ENCODE data around the gene RELT.

Gene RELT

DNA sequence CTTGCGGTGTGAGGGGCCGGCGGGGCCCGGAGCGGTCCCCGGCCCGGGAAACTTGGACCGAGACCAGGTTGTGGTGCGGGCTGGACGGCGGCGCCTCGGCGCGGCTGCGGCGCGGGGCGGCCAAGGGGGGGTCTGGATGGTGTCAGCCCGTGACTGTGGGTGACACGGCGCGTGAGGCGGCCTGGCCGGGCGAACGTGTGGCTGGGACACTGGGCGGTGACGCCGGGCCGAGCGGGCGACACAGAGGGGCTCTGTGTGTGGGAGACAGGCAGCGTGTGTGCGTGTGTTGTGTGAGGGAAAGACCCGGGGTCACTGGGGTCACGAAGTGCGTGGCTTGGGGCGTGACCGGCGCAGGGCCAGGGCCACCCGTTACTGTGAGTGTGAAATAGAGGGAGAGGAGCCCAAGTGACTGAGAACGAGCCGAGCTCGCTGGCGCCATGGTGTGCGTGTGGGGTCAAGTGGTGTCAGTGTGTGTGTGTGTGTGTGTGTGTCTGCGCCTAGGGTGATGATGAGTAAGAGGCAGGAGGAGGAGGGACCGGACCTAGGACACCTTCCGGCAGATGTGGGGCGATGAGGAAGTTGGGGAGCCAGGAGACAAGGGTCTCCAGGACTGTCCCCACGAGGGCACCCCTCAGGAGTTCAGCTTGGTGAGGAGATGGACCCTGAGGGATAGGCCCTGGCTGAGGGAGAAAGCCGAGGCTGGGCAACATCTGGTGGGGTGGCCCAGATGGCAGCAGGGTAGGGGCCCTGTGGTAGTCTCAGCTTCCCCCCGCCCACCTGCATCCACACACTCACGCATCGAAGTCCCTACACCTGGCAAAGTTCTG lies 817 bp downstream of the RELT start:
- DNase-seq (ENCODE audit: low read depth) = peak; percentile 24

DNA sequence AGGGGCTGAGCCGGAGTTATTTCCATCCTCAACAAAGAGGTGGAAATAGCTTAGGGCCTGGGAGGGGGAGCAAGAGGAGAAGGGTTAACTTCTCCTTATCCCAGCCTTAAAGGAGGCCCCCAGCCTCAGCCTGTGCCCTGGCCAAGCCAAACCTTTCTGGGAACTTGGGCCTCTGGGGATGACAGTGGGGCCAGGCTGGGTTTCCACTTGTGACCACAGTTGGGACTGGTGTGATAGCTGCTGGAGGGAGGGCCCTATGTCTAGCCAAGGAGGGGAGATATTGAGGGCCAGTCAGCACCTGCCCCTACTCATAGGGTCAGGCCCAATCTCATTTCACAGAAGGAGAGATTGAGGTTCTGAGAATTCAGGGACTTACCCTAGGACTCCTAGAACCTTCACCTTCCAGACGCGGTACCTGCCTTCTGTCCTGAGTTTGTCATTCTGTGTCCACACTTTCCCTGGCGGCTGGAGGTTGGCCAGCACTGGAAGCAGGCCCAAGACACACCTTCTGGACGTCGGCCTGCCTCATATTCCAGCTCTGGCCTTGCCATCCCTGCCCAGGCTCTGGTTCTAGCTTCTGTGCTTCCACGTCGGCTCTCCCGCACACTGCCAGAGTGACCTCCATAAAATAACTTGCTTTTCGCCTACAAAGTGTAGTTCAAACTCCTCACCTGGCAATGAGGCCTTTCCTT lies 3.1 kb downstream of the RELT start:
- DNase-seq (ENCODE audit: low read depth) = no peak

DNA sequence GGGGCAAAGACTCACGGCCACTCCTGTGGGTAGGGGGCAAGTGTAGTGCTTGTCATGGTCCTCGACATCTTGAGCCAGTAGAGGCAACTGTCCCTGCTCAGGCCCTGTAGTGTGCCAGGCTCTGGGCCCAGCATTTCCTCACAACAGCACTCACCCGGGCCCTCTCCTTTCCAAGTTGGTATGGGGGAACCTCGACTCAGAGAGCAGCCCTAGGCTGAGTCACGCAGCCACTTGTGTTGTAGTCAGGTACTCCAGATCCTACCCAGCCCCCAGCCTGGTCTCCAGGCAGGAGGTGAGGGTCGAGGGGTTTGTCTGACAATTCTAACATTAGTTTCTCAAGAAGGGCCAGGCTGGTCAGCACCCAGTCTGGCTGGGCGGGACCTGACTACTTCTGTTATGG lies 4.1 kb downstream of the RELT start:
- DNase-seq (ENCODE audit: low read depth) = no peak

DNA sequence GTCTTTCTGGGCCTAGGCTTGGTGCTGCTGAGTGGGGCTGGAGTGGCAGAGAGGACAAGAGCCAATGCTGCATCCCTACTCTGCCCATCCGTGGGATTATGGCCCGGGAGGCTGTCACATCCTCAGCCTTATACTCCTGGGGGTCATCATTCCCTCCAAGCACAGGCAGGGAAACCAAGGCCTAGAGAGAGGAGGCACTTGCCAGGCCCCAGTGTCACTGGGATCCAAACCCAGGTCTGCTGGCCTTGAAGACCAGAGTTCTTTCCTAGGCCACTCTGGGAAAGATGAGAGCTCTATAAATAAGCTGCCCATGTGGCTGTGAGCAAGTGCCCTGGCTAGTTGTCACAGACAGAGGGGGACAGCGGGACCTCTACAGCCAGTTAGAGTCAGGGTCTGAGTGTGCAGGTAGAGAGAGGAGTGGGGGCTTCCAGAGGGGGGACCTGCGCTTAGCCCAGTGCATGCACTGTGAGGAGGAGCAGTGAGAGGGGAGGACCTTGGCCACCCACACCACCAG lies 4.8 kb downstream of the RELT start:
- no peak for DNase-seq (ENCODE audit: low read depth)

DNA sequence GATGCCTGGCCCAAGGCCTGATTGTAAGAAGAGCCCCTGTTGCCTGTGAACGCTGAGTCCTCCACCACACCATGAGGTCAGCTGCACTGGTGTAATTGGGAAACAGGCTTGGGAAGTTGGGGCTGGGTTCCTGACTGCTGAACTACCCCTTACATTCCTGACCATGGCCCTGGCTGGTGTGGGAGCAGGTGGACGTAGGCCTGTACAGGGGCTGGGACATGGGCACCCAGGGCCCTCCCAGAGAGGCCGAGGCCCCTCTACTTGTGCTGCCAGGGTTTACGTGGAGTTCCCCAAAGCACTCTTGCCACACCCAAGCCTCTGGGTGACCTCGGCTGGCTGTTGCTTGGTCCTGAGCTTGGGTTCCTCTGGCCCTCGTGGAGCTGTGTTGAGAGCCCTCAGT lies 5.4 kb downstream of the RELT start:
- DNase-seq (ENCODE audit: low read depth) = no peak

DNA sequence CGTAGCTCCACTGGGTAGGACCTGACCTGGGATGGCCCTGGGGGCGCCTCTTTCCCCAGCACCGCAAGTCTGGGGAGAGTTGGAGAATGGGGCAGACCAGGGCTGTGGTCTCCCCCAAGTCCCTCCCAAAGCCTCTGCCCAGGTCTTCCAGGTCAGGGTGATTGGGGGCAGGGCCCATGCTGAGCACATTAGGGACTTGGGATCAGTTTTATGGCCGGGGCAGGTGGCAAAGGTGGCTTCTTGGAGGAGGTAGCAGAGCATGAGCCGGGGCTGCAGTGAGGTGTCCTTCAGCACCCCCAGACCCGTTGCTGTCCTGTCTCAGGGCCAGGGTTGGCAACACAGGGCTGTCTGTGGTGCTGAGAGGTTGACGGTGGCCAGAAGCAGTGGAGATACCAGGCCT lies 6.0 kb downstream of the RELT start:
- DNase-seq (ENCODE audit: low read depth) = no peak

DNA sequence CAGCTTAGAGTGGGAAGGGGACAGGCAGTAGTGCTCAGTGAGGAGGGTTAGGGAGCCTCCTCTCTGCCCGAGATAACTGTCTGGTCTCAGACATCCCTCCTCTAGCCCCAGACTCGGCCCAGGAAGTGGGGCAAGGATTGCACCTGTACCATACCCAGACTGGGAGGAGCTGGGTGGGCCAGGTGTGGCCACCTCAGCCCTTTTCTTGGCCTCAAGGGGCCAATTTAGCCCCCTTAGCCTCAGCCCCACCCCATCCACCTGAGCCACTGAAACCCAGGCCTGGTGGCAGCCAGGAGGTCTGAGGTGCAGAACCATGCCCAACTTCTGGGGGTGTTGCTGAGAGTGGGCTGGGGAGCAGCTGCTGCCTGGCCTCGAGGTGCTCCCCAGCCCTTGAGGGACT lies 6.5 kb downstream of the RELT start:
- DNase-seq (ENCODE audit: low read depth) = no peak

DNA sequence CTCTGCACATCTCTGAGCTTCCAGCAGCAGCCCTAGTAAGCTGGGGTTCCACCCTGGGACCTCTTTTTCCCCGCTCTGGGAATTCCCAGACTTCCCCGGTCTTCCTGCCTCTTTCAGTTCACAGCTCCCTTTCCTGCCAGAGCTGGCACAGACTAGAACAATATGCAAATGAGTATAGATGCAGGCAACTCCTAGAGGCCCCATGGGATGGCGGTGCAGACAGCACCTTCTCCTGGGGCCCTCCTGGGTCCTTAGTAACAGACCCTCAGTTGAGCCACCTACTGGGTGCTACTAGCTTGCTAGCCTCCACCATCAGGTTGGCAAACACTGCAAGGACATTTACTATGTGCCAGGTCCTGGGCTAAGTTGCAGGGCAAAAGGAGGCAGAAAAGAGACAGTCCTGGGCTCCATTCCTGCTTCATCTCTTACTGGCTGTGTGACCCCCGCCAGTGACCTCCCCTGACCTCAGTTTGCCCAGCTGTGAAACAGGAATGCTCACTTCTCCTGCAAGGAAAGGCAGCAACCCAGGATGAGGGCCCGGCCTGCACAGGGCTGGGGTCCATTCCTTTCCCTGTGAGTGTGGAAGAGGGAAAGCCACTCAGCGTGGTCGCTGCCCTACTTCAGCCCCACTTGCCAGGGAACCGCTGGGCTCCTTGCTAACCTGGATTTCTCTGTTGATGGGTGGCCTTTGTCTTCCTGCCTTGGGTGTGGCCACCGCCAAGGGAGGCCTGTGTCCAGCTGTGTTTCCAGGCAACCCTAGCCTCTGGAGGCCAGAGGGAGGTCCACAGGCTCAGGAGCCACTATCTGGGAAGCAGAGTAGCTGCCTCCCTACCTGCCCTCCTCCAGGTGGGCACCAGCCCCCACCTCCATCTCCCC lies 7.3 kb downstream of the RELT start:
- DNase-seq (ENCODE audit: low read depth) = no peak

DNA sequence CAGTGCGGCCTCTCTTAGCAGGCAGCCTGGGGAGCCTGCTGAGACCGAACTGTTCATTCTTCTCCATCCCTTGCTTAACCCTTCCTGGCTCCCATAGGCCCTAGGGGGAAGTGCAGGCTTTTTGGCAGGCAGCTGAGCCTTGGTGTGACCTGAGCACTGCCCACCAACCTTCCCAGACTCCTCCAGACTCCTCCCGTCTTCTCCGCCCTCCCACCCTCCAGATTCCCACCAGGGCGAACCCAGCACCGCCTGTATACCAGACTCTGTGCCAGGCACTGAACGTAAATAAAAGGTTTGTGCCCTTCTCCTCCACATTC lies 7.9 kb downstream of the RELT start:
- DNase-seq (ENCODE audit: low read depth) = no peak

DNA sequence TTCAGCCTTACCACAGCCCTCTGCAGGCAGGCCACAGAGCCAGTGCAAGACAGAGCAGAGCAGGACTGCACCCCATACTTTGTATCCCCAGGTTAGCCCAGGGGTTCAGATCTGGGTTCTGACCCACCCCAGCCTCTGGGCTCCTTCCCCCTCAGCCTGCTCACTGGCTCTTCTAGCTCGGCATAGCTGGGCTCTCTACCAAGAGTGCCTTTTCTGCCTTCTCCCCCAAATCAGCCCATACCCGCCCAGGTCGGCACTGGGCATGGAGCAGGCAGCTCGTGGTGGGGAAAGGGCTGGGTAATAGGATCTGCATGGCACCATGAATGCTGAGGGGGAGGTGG lies 8.3 kb downstream of the RELT start:
- DNase-seq (ENCODE audit: low read depth) = no peak

DNA sequence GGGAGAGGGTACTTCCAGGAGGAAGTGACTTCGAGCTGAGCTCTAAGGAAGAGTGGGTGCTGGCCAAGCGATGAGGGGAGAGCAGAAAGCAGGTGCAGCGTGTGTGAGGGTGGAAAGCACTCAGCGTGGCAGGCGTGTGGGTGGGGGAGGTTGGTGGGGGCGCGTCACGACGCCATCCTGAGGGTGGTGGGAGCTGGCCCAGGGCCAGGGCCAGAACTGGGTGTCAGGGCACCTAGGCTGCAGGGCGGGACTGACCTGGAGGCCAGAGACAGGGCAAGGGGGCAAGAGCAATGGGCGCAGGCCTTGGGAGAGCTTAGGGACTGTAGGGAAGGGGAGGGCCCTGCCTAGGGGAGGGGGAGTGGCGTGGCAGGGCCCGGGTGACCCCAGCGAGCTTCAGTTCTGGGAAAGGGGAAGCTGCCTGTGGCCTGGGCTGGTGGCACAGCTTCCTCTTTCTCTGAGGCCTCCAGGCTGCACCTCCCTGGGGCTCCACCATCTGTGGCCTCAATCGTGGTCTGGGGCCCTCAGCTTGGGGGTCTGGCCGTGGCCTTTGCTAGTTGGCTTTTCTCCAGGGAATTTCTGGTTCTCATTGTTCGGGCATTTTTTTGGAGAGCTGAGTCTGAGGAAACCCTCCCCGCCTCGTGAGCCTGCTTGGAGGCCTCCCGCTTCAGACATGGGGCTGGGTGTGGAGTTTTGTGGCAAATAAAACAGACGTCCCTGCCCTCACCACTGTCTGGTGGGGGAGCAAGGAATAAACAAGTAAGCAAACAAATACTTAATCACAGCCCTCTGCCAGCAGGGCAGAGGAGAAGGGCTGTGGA lies 8.9 kb downstream of the RELT start:
- no peak for DNase-seq (ENCODE audit: low read depth)

DNA sequence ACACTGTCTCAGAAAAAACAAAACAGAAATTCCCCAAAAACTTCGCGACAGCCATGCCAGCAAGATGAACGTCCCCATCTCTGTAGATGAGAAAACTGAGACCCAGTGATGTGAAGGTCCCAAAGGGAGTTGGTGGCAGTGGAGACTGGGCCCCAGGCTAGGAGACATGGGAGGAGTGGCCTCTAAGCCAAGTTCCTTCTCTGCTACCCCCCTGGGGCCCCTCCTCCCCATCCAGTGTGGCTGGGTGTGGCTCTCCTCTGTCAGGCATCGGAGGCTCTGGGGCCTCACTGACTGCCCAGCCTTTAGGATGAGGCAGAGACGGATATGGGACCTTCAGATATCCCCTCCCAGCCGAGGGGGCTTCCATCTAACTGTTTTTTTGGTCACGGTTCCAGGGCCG lies 9.8 kb downstream of the RELT start:
- DNase-seq (ENCODE audit: low read depth) = no peak

DNA sequence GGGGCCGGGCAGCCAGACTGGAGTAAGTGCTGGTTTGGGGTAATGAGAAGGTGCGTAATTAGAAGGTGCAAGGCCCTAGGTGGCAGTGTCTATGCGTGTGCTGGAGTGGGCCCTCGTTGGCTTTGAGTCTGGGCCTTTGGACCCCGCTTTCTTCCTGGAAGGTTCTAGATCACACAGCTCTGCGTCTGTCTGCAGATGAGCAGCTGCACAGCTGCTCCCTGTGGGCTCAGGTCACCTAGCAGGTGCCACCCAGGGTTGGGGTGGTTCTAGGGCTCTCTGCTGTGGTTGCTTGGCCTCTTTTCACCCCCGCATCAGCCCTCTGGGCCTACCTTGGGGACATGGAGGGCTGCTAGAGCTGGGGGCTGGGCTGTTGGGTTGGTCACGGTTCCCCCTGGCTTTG lies 10.3 kb downstream of the RELT start:
- no peak for DNase-seq (ENCODE audit: low read depth)

DNA sequence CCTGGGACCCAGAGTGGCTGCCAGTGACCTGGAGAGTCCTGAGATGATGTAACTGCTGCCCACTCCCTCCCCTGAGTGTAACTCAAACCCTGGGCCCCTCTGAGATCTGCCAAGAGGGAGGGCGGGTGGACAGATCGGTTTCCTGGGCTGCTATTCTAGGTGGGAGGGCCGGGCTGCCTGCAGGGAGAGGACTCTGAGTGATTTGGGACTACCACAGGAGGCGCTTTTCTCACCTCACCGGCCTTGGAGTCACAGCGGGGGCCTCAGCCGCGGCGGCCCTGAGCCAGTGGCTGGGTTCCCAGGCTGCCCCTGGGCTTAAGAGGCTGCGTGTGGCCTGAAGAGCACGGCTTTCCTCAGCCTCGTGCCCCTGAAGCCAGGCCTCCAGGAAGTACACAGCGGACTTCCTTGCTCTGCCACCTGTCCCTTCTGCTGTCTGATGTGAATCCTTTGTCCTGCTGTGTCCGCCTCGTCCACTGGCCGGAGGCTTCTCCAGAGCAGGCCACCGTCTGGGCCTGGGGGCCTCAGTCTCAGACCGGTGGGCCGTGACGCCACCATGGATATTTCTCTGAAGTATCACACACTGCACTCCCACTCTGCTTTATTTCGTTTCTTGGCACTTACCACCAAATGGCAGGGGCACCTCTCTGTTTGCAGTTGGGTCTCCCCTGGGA lies 11.5 kb downstream of the RELT start:
- DNase-seq (ENCODE audit: low read depth) = no peak

DNA sequence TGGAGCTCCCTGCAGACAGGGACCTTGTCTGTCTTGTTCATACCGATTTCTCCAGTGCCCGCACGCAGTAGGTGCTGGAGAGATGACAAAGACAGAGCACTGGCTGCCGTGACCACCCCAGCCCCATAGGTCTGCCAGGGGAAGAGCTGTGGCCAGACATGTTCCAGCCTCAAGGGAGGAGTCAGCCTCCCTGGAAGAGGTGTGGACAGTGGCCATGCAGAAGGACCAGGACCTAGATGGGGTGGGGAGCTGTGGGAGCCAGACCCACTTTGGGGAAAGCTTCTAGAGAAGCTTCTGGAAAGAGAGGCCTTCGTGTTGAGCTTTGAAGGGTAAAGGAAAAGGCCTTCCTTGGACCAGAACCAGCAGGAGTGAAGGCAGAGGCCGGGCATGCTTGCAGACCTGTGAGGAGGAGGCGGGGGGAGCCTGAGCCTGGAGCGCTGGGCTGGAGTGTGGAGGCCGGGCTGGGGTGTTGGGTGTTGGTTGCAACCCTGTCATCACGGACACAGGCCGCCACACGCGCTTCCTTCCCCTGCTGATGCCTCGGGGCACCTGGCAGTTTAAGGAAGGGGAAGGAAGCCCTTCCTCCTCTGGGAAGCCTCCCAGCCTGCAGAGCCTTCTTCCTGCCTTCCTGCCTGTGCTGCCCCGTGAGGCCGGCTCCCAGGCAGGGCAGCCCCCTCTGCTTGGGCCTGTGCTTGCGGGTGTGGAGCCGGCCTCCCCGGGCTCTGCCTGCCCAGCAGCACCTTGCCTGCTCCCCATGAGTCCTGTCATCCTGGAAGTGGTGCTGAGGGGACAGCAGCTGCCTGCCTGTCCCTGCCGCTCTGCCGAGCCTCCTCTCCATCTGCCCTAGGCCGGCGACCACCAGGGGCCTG lies 12.3 kb downstream of the RELT start:
- no peak for DNase-seq (ENCODE audit: low read depth)

DNA sequence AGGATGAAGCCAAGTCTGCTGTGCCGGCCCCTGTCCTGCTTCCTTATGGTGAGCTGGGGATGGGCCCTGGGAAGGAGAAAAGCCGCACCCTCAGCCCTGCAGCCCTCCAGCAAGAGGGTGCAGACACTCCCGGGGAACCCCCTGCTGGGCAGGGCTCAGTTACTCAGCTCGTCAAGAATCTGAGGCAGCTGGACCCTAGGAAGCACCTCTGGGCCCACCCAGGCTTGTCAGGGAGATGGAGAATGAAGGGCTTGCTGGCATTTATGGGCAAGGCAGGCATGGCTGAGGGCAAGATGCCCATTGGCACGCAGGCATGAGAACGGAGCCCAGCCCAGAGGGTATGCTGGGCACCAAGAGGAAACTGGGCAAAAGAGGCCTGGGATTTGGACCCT lies 12.9 kb downstream of the RELT start:
- no peak for DNase-seq (ENCODE audit: low read depth)

DNA sequence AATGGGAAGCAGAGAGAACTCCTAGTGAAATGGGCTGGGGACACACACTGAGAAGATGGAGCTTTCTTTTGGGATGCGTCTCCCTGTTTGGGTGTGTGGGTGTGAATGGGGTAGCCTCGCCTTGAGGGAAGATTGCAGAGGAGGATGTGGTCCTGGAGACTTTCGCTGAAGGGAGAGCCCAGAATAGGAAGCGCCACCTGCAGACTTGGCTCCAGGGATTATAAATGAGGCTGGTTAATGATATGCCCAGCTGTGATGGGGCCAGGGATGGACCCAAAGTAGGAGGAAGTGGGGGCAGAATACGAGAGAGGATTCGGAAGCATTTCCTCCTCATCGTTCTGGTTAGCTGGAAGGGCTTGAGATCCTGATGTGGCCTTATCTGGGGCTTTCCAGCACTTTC lies 13.7 kb downstream of the RELT start:
- no peak for DNase-seq (ENCODE audit: low read depth)

DNA sequence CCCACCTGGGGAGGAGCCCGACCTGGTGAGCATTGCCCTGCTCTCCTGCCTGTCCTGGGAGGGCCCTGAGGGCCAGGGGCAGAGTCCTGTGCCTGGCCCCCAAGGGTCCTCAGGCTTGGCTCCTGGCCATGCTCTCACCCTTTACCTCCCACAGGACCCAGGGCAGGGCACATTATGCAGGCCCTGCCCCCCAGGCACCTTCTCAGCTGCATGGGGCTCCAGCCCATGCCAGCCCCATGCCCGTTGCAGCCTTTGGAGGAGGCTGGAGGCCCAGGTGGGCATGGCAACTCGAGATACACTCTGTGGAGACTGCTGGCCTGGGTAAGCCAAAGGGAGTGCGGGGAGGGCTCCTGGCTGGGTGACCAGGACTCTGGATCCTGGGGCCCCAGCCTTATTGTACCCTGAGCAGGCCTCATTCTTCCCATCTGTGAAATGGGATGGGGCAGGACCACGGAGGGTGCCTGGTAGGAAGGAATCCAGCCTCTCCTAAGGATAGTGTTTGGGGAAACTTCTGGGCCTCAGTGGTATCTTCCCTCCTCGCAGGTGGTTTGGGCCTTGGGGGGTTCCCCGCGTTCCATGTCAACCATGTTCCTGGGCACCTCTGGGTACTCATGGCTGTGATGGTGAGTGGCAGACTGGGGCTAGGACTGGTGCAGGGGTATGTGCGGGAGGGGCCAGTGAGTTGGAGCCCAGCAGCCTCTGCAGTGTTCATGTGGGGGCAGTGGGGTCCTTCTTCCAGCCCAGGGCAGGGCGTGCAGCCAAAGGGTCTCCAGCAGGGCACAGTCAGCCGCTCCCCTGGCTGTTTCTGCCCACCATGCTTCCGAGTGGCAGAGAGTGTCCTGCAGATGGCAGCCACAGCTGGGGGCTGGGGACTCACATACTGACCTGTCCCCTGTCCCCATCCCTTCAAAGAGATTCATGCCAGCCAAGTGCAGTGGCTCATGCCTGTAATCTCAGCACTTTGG lies 14.7 kb downstream of the RELT start:
- no peak for DNase-seq (ENCODE audit: low read depth)

DNA sequence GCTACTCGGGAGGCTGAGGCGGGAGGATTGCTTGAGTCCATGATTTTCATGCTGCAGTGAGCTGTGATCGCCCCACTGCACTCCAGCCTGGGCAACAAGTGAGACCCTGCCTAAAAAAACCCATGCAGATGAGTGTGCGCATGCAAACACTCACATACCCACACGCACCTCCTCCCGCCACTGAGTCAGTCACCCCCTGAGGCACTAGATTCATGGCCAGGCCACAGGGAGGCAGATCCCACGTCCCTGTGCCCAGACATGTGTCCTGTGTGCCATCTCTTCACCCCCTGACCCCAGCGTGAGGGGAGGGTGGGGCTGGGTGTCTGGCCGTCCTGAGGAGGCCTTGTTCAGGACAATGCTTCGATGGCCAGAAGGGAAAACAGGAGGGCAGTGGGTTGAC lies 15.5 kb downstream of the RELT start:
- no peak for DNase-seq (ENCODE audit: low read depth)

Measured in fibroblast of the conjunctiva (primary cell).